Heart left ventricle (tissue), 16 donors: ENCODE results near the gene S1PR5. TPM values are rescaled to one million over a fixed set of nuclear protein-coding genes. Genes with fewer than 3 reads are reported as not detected.

Experiments used
- ATAC-seq, 4 donors: fragments of 200-7000 bp; cut with Tn5 transposase; one replicate each; pipeline ENCODE4 v1.9.1; 2020 to 2022; ENCODE audit warnings: moderate library complexity in 4 of 4, mild to moderate bottlenecking in 3 of 4, moderate number of reproducible peaks in 1 of 4
- DNase-seq, 5 donors: peaks; one replicate each; pipeline ENCODE4 v3.0.0-alpha.2; 2020
- H3K27ac ChIP-seq, 12 donors: fragments of 200-600 bp; sonication (generic) in 4 of 12; one replicate each; pipeline versions ENCODE4 v1.5.0 to v1.8.0; 2016 to 2022; ENCODE audit warnings: mild to moderate bottlenecking in 2 of 12
- H3K27me3 ChIP-seq, 9 donors: fragments of 200-600 bp; sonication (generic) in 2 of 9; one replicate each; pipeline versions ENCODE4 v1.5.1 to v1.8.0; 2016 to 2022; ENCODE audit warnings: mild to moderate bottlenecking in 3 of 9
- H3K36me3 ChIP-seq, 9 donors: fragments of 200-600 bp; sonication (generic) in 2 of 9; one replicate each; pipeline versions ENCODE4 v1.5.0 to v1.8.0; 2018 to 2022; ENCODE audit warnings: mild to moderate bottlenecking in 2 of 9
- H3K4me1 ChIP-seq, 12 donors: fragments of 200-600 bp; sonication (generic) in 4 of 12; one replicate each; pipeline versions ENCODE4 v1.5.0 to v1.8.0; 2016 to 2022; ENCODE audit warnings: mild to moderate bottlenecking in 3 of 12
- H3K4me3 ChIP-seq, 12 donors: fragments of 200-600 bp; sonication (generic) in 4 of 12; one replicate each; pipeline versions ENCODE4 v1.5.0 to v1.8.0; 2017 to 2022; ENCODE audit warnings: mild to moderate bottlenecking in 9 of 12, moderate library complexity in 4 of 12
- H3K9me3 ChIP-seq, 12 donors: fragments of 200-600 bp; sonication (generic) in 4 of 12; one replicate each; pipeline versions ENCODE4 v1.5.0 to v1.8.0; 2016 to 2022; ENCODE audit warnings: mild to moderate bottlenecking in 1 of 12
- POLR2A ChIP-seq, 2 donors: fragments of 450-650 bp; IDR thresholded peaks; one replicate each; pipeline ENCODE4 v1.6.1; 2017; ENCODE audit warnings: antibody characterized with exemption in 2 of 2, mild to moderate bottlenecking in 2 of 2, moderate library complexity in 2 of 2
- WGBS, 4 donors: extraction: QIAGEN DNeasy Blood & Tissue Kit in 2 of 4; methylation state at CpG; one replicate each; pipeline versions ENCODE4 v1.1.5 to v1.1.7; 2013 to 2018; 5-methylcytosine and 5-hydroxymethylcytosine counted together
- intact Hi-C, 10 donors: fragments of 100-400 bp; cut with DNase I; formaldehyde crosslinking; loops; one replicate each; pipeline versions ENCODE4 v1.11.1 to v1.14.2; 2022
- polyA plus RNA-seq, 2 donors: library from polyadenylated mRNA; stranded (reverse); fragments of 200-250 nt; gene quantifications; one replicate each; pipeline ENCODE4 v1.2.3, GENCODE V29; 2013
- total RNA-seq, 9 donors: library from RNA; depleted of rRNA in 2 of 9; stranded (reverse); fragments of >200 nt in 2 of 9; fragmentation: NEBNext Ultra II Directional in 3 of 9; extraction: Animal tissue kit (Norgen Biotek cat#: 25700) in 3 of 9; gene quantifications; one replicate each; pipeline versions ENCODE4 v1.1.0 to v1.2.4, GENCODE V29; 2016 to 2023
- TF ChIP-seq, protein P1 (sequence below), 12 donors: fragments of 200-600 bp; sonication (generic) in 4 of 12; IDR thresholded peaks; one replicate each; pipeline versions ENCODE4 v1.5.0 to v1.8.0; 2018 to 2022; ENCODE audit warnings: antibody characterized with exemption in 12 of 12, mild to moderate bottlenecking in 5 of 12
- donor health status: ischemic (EF 13 %, LVEDD 7.1; RV severe dilation, severe dysfunction).
- donor health status: healthy with polysubstance abuse.
- donor health status: DM: no; HTN: yes; CAD: no.
- donor health status: DM: no; HTN: no; CAD: no.
- donor health status: ischemic (EF 25% LVEDD 6.9; RV normal size, moderate dysfunction).
- donor health status: ischemic (EF 25% LVEDD 5.7; RV mildly dilated, moderate dysfunction).
- donor health status: healthy.
- donor health status: DM: yes; HTN: yes; CAD: no.
- donor health status: ischemic (EF 35%, LVEDD 5.7; RV mildly dilated, moderate dysfunction).
- donor health status: nonischemic (EF 11% LVEDD 7.7; RV severe dilation, severe dysfunction).
- donor health status: DM: yes; HTN: yes; CAD: no.
- donor health status: PGD.
- donor health status: ischemic (EF 29% LVEDD 5.4; RV normal size, mild dysfunction).
- donor health status: nonischemic (EF 23%, LVEDD 6.1; RV moderate dilation, normal function).

Gene S1PR5
- total and polyA plus RNA-seq, 11 donors: 0.10 to 1.7 (median 0.29) TPM; not detected in 4

DNA sequence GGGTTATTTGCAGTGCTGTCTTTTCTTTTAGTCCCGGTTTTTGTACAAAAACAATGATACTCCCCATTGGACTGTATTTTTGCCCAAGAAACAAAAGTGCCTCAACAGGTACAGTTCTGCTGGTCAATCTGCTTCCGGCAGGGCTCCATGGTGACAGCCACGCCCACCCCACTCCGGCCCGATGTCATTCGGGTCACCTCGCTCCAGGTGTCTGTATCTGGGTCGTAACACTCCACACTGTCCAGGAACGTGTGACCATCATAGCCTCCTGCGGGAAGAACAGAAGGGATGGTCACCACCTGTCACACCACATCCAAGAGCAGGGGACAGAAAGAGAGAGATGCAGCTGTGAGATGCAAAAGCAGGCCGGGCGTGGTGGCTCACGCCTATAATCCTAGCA is 30.7 kb downstream of the S1PR5 start:
- ATAC-seq (peak in 1 of 4 donors; percentile 21), DNase-seq (no peak)
- H3K4me3 ChIP-seq: no peak overlapping the region
- H3K9me3 ChIP-seq: no peaks in the 10 kb centered on the region
- peaks cover 0 to 76% (median 71%) of the 10 kb centered on the region in 9 donors for H3K36me3 ChIP-seq
- H3K27me3 ChIP-seq: no peaks in the 10 kb centered on the region
- 81 to 89% (median 87%) methylated on average over 13 of the region's 13 CpGs for WGBS, 4 donors
- TF ChIP-seq POLR2A (IDR thresholded peaks at IDR 0.05): no peak
- TF ChIP-seq, protein P1, sequence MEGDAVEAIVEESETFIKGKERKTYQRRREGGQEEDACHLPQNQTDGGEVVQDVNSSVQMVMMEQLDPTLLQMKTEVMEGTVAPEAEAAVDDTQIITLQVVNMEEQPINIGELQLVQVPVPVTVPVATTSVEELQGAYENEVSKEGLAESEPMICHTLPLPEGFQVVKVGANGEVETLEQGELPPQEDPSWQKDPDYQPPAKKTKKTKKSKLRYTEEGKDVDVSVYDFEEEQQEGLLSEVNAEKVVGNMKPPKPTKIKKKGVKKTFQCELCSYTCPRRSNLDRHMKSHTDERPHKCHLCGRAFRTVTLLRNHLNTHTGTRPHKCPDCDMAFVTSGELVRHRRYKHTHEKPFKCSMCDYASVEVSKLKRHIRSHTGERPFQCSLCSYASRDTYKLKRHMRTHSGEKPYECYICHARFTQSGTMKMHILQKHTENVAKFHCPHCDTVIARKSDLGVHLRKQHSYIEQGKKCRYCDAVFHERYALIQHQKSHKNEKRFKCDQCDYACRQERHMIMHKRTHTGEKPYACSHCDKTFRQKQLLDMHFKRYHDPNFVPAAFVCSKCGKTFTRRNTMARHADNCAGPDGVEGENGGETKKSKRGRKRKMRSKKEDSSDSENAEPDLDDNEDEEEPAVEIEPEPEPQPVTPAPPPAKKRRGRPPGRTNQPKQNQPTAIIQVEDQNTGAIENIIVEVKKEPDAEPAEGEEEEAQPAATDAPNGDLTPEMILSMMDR (IDR thresholded peaks at IDR 0.05): no peak
- H3K4me1 ChIP-seq: peaks cover 0 to 13% (median 0%) of the 10 kb centered on the region in 12 donors
- no peak overlapping the region for H3K27ac ChIP-seq
- intact Hi-C loops: loop anchor here in 1 of 10 donors (5.0 kb wide), 1 partner anchor 86 kb away; no protein-coding TSS in a partner anchor

DNA sequence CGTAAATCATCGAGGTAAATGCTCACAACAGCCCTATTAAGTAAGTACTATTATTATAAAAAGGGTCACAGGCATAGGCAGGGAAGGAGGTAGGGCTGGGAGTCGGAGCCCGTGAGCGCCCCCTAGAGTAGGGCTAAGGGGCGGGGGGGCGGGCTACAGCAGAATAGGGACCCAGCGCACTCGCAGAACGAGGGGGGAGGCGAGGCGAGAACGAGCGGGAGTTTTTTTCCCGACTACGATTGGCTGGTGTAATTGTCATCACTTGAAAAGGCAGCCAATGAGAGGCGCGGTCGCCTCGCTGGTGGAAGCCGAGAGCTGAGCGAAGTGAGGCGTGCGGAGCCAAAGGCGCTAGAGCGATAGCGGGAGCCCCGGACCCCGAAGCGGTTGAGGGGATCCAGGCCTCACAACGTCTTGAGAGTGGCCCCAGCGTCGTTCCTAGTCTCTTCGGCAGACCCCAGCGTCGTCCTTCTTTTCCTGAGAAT is 38.3 kb downstream of the S1PR5 start:
- DNase-seq: peak; percentile 92 to 94 (median 94)
- peak overlapping the region in 6 of 12 donors; percentile 11 to 47 (median 40) for H3K27ac ChIP-seq
- H3K4me3 ChIP-seq: peak overlapping the region in 11 of 12 donors; percentile 33 to 64 (median 53)
- TF ChIP-seq, protein P1 (IDR thresholded peaks at IDR 0.05): peak; percentile 78 to 91 (median 88)
- peak in 1 of 2 donors; percentile 44 for TF ChIP-seq POLR2A (IDR thresholded peaks at IDR 0.05)
- ATAC-seq: peak; percentile 93 to 98 (median 98)
- intact Hi-C loops: loop anchor here in 2 of 10 donors (5.0 to 10.0 kb wide), 2 partner anchors 74 to 88 kb away; partner anchors contain the start of genes CDC37 (in 1 of the 2), CDKN2D (in 1 of the 2) and KRI1 (in 1 of the 2)
- no peaks in the 10 kb centered on the region for H3K27me3 ChIP-seq
- H3K9me3 ChIP-seq: no peaks in the 10 kb centered on the region
- H3K36me3 ChIP-seq: peaks cover 0 to 1% (median 0%) of the 10 kb centered on the region in 9 donors
- peaks cover 0 to 19% (median 8%) of the 10 kb centered on the region in 12 donors for H3K4me1 ChIP-seq
- 1% methylated on average over 35 to 36 of the region's 36 CpGs for WGBS, 4 donors

DNA sequence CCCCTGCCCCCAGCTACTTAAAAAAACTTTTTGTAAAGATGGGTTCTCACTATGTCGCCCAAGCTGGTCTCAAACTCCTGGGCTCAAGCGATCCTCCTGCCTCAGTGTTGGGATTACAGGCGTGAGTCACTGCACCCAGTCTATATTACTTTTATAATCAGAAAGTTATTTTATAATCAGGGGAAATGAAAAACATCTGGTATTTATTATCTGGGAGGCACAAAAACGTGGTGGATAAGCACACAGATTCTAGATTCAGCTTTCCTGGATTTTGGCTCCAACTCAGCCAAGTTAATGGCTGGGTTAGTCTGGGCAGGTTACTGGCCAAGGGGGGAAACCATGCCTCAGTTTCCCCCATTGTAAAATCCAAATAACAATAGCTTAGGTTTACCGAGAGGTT is 38.8 kb downstream of the S1PR5 start:
- 31 to 38% (median 36%) methylated on average over 5 of the region's 5 CpGs for WGBS, 4 donors
- ATAC-seq (no peak), DNase-seq (no peak)
- H3K36me3 ChIP-seq: no peaks in the 10 kb centered on the region
- no peaks in the 10 kb centered on the region for H3K9me3 ChIP-seq
- TF ChIP-seq POLR2A (IDR thresholded peaks at IDR 0.05): no peak
- TF ChIP-seq, protein P1 (IDR thresholded peaks at IDR 0.05): no peak
- H3K27ac ChIP-seq: no peak overlapping the region
- no peaks in the 10 kb centered on the region for H3K27me3 ChIP-seq
- H3K4me3 ChIP-seq: peak overlapping the region in 11 of 12 donors; percentile 33 to 64 (median 53)
- H3K4me1 ChIP-seq: peaks cover 0 to 17% (median 8%) of the 10 kb centered on the region in 12 donors
- intact Hi-C loops: loop anchor here in 2 of 10 donors (5.0 to 10.0 kb wide), 2 partner anchors 74 to 89 kb away; partner anchors contain the start of genes CDC37 (in 1 of the 2), CDKN2D (in 1 of the 2) and KRI1 (in 1 of the 2)

DNA sequence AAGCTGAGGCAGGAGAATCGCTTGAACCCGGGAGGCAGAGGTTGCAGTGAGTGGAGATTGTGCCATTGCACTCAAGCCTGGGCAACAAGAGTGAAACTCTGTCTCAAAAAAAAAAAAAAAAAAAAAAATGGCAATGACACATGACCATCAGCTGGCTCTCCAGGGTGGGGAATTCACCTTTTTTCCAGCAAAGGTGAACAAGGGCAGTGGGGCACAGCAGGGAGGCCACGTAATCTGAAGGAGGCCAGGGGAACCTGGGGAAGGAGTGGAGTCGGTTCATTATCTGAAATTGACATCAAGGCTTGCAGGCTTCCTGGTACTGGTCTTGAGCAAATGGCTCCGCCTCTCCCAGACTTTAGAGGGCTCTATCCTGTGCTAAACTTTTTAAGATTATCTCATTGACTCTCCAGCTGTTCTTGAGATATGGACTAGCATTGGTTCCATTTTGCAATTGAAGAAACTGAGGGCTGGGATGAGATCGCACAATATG is 42.2 kb downstream of the S1PR5 start:
- ATAC-seq (no peak), DNase-seq (no peak)
- Histone ChIP-seq H3K36me3 (no peaks in the 10 kb centered on the region), H3K27me3 (no peaks in the 10 kb centered on the region), H3K4me3 (no peak overlapping the region), H3K27ac (no peak overlapping the region), H3K9me3 (no peaks in the 10 kb centered on the region), H3K4me1 (peaks cover 0 to 16% (median 8%) of the 10 kb centered on the region in 12 donors)
- intact Hi-C loops: loop anchor here in 2 of 10 donors (5.0 to 10.0 kb wide), 2 partner anchors 70 to 92 kb away; partner anchors contain the start of genes CDC37 (in 1 of the 2), CDKN2D (in 1 of the 2) and KRI1 (in 1 of the 2)
- TF ChIP-seq, protein P1 (IDR thresholded peaks at IDR 0.05): no peak
- no peak for TF ChIP-seq POLR2A (IDR thresholded peaks at IDR 0.05)
- 62 to 66% (median 65%) methylated on average over 6 of the region's 6 CpGs for WGBS, 4 donors
